ENCODE data around the gene RER1.

RER1 gene

DNA sequence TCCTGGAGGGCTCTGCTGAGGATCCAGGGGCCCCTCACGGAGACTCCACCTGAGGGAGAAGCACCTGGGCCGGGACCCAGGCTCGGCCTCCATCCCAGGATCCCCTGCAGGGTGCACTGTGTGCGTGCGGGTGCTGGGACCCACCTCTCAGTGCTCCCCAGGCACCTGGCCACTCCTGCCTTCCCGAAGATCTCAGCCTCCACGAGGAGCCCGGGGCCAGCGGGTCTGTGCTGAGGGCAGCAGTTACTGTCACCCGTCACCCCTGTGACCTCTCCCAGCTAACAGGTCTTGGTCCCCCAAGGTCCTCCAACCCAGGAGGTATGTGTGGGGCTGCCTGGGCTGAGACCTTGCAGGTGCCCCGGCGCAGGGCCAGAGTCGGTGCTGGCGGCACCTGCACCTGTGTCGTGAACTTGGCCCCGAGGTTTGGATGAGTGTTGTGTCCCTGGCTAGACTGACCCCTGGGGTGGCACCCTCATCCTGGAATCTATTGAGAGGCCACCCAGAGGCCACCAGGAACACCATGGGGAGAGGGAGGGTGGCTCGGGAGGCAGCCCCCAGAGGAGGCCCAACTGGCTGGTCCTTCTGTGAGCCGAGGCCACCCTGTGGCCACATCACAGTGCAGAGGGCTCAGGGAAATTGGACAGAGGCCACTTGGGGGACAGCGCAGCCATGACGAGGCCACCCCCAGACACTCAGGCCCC lies 17.9 kb upstream of the RER1 start:
- Histone ChIP-seq H3K4me2 (no peak overlapping the region), H3K4me1 (ENCODE audit: low read depth, poor library complexity, severe bottlenecking) (no peaks in the 10 kb centered on the region), H4K20me1 (ENCODE audit: insufficient read depth) (no peaks in the 10 kb centered on the region)

DNA sequence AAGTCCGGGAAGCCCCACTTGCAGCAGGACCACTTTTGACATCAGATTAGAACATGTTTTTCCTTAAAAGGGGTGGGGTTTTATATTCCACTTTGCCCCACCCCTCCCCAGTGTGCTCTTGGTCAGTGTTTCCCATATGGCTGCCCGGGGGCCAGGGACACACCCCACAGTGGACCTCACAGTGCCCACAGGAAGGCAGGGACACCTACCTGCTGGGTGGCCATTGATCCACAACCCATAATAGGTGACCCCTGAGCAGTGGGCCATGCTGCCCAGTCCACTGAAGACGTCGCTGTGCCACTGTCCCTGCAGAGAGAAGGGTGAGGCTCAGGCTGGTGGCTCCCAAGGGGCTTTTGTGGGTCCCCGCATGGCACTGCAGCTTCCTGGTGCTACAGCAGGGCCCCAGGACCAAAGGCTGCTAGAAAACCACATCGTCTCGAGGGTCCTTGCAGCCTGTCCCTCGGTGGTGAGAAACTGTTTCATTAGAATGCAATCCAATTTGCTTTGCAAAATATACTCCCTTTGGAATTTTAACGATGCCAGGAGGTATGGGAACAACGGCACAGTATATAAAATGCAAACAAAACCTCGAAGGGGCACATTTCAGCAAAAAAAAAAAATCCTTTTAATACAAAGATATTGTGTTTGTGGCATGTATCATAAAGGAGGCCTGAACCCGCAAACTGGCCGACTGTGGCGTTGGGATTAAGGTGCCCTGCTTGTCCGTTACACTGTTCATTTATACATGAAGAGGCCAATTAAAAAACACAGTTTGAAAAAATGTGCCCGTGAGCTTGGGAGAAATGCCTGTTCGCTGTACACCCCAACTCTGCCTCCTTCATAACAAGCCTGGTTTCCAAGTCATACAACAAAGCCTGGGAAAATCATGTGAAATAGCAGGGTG lies 17.1 kb upstream of the RER1 start:
- Histone ChIP-seq H4K20me1 (ENCODE audit: insufficient read depth) (no peaks in the 10 kb centered on the region), H3K27me3 (ENCODE audit: insufficient read depth, low read depth) (peaks cover 92% of the 10 kb centered on the region), H3K79me2 (ENCODE audit: insufficient read depth, low read depth) (no peaks in the 10 kb centered on the region), H3K27ac (no peak overlapping the region), H3K9ac (no peak overlapping the region), H3K4me2 (no peak overlapping the region), H3K4me3 (IDR thresholded peaks at IDR 0.05; ENCODE audit: insufficient read depth, low read depth, low read length) (no peak overlapping the region), H2AFZ (ENCODE audit: low read depth) (no peak overlapping the region), H3K36me3 (ENCODE audit: insufficient read depth) (no peaks in the 10 kb centered on the region), H3K4me1 (ENCODE audit: low read depth, poor library complexity, severe bottlenecking) (no peaks in the 10 kb centered on the region)
- TF ChIP-seq CTCF (conservative IDR thresholded peaks at IDR 0.05; ENCODE audit: low read depth, low read length), result no peak

More for the DNA sequence above, 17.9 kb upstream of the RER1 start:
- H2AFZ ChIP-seq (ENCODE audit: low read depth), result no peak overlapping the region
- no peaks in the 10 kb centered on the region for H3K79me2 ChIP-seq (ENCODE audit: insufficient read depth, low read depth)
- no peaks in the 10 kb centered on the region for H3K36me3 ChIP-seq (ENCODE audit: insufficient read depth)
- no peak for TF ChIP-seq CTCF (conservative IDR thresholded peaks at IDR 0.05; ENCODE audit: low read depth, low read length)
- no peak overlapping the region for H3K27ac ChIP-seq
- H3K27me3 ChIP-seq (ENCODE audit: insufficient read depth, low read depth), result peaks cover 89% of the 10 kb centered on the region
- no peak overlapping the region for H3K9ac ChIP-seq
- H3K4me3 ChIP-seq (IDR thresholded peaks at IDR 0.05; ENCODE audit: insufficient read depth, low read depth, low read length), result no peak overlapping the region

GRCh38 chr1:2375246-2375922 lies 16.3 kb upstream of the RER1 start:
- H3K9ac ChIP-seq, result no peak overlapping the region
- no peaks in the 10 kb centered on the region for H3K79me2 ChIP-seq (ENCODE audit: insufficient read depth, low read depth)
- H3K27me3 ChIP-seq (ENCODE audit: insufficient read depth, low read depth), result peaks cover 94% of the 10 kb centered on the region
- no peaks in the 10 kb centered on the region for H3K36me3 ChIP-seq (ENCODE audit: insufficient read depth)
- H3K4me3 ChIP-seq (IDR thresholded peaks at IDR 0.05; ENCODE audit: insufficient read depth, low read depth, low read length), result no peak overlapping the region
- no peak overlapping the region for H2AFZ ChIP-seq (ENCODE audit: low read depth)
- H3K27ac ChIP-seq, result no peak overlapping the region
- no peak for TF ChIP-seq CTCF (conservative IDR thresholded peaks at IDR 0.05; ENCODE audit: low read depth, low read length)
- H3K4me1 ChIP-seq (ENCODE audit: low read depth, poor library complexity, severe bottlenecking), result no peaks in the 10 kb centered on the region
- H4K20me1 ChIP-seq (ENCODE audit: insufficient read depth), result no peaks in the 10 kb centered on the region
- no peak overlapping the region for H3K4me2 ChIP-seq

- Histone ChIP-seq H3K4me3 (IDR thresholded peaks at IDR 0.05; ENCODE audit: insufficient read depth, low read depth, low read length) (no peak overlapping the region), H3K27me3 (ENCODE audit: insufficient read depth, low read depth) (peaks cover 94% of the 10 kb centered on the region), H3K9ac (no peak overlapping the region), H2AFZ (ENCODE audit: low read depth) (no peak overlapping the region), H3K4me2 (no peak overlapping the region), H3K4me1 (ENCODE audit: low read depth, poor library complexity, severe bottlenecking) (no peaks in the 10 kb centered on the region), H3K79me2 (ENCODE audit: insufficient read depth, low read depth) (no peaks in the 10 kb centered on the region), H3K36me3 (ENCODE audit: insufficient read depth) (no peaks in the 10 kb centered on the region), H3K27ac (no peak overlapping the region), H4K20me1 (ENCODE audit: insufficient read depth) (no peaks in the 10 kb centered on the region)
- TF ChIP-seq CTCF (conservative IDR thresholded peaks at IDR 0.05; ENCODE audit: low read depth, low read length), result no peak
Observed at GRCh38 chr1:2375923-2376260, 15.7 kb upstream of the RER1 start.
